Subcutaneous preadipocyte (primary cell): ENCODE data around the gene SCAPER. TPM values are rescaled to one million over a fixed set of nuclear protein-coding genes. Genes with fewer than 3 reads are reported as not detected.

Source experiments
- small RNA-seq: library from RNA; depleted of rRNA; stranded (forward); fragments of <200 nt; gene quantifications from one replicate; pipeline ENCODE3, GENCODE V24; 2012
- total RNA-seq: library from RNA; depleted of rRNA; stranded (reverse); fragments of >200 nt; gene quantifications from 2 replicates; pipeline ENCODE4 v1.2.3, GENCODE V29; 2012

Gene SCAPER
- 5.9 TPM in 2 replicates for total RNA-seq

GRCh38 chr15:76905013-76905839 is at the start of gene SCAPER:
Gene SCAPER, minus strand, starts transcription at chr15:76905340. Its CDS starts 21,523 bp downstream, at chr15:76883817.

GRCh38 chr15:76931397-76932134 is 26.4 kb upstream of the SCAPER start, which contains the start of gene RCN2:
Gene RCN2, plus strand, starts transcription at chr15:76931749. Its CDS starts 93 bp downstream, at chr15:76931842.

GRCh38 chr15:76336254-76337058 is 568.7 kb downstream of the SCAPER start, which contains the start of gene ISL2:
Gene ISL2, plus strand, starts transcription at chr15:76336773. Its CDS starts 111 bp downstream, at chr15:76336884.

GRCh38 chr15:76311100-76311953 is 593.8 kb downstream of the SCAPER start, which contains the start of gene ETFA:
Gene ETFA, minus strand, starts transcription at chr15:76311469. Its CDS starts 81 bp downstream, at chr15:76311388.

Small RNA genes within 50 kb of the gene (small RNA-seq; reads per million reads assigned to genes)
- not detected for gene AC090751.1
- gene MIR3713 = not detected

Other genes with a start within 250 kb of the SCAPER start
- 34.2 and 47.3 TPM in 2 replicates for gene RCN2, start 26.4 kb upstream of the SCAPER start, total RNA-seq
- under 0.01 and 0.37 TPM in 2 replicates for gene PSTPIP1, start 89.8 kb upstream of the SCAPER start, total RNA-seq
- gene TSPAN3, start 165.8 kb upstream of the SCAPER start, total RNA-seq = 109 and 125 TPM in 2 replicates